HepG2 (cell line): ENCODE data around the gene AGAP1. TPM values are rescaled to one million over a fixed set of nuclear protein-coding genes. Genes with fewer than 3 reads are reported as not detected.

Experiments used
- DPF2 ChIP-seq: sonication (generic); formaldehyde crosslinking; IDR thresholded peaks from 2 replicates; pipeline ENCODE4 v1.4.0; 2020; ENCODE audit warnings: mild to moderate bottlenecking, low read depth, missing genetic modification reagents, borderline replicate concordance
- ETV6 ChIP-seq: sonication (generic); formaldehyde crosslinking; conservative IDR thresholded peaks from 2 replicates; pipeline ENCODE4 v1.4.0; 2020; ENCODE audit warnings: missing genetic modification reagents
- GTF2F1 ChIP-seq: fragments of 150-350 bp; IDR thresholded peaks from 2 replicates; pipeline ENCODE4 v1.6.1; 2014; ENCODE audit warnings: low read length
- HDAC1 ChIP-seq: sonication (generic); formaldehyde crosslinking; IDR thresholded peaks from 2 replicates; pipeline ENCODE4 v1.5.1; 2020; ENCODE audit warnings: mild to moderate bottlenecking, missing genetic modification reagents
- HNRNPUL1 ChIP-seq: fragments of 200-400 bp; formaldehyde crosslinking; IDR thresholded peaks from 2 replicates; pipeline ENCODE4 v1.6.1; 2017; ENCODE audit warnings: low read depth, mild to moderate bottlenecking, low read length, moderate library complexity
- KDM6A ChIP-seq: IDR thresholded peaks from 2 replicates; pipeline ENCODE4 v1.6.1; 2016; ENCODE audit warnings: low read depth
- MAZ ChIP-seq, 2 experiments: sonication (generic) in 1 of 2; formaldehyde crosslinking in 1 of 2; IDR thresholded peaks; 2 replicates each; pipeline versions ENCODE4 v1.5.0 to v1.6.1; 2012 to 2020; ENCODE audit warnings: low read depth in 2 of 2, mild to moderate bottlenecking in 2 of 2, borderline replicate concordance in 1 of 2, improper control_type of control experiment in 1 of 2, low read length in 1 of 2, missing genetic modification reagents in 1 of 2, moderate library complexity in 1 of 2
- MED13 ChIP-seq: sonication (generic); formaldehyde crosslinking; IDR thresholded peaks from 2 replicates; pipeline ENCODE4 v1.5.0; 2020; ENCODE audit warnings: missing genetic modification reagents
- NFYC ChIP-seq: IDR thresholded peaks from 2 replicates; pipeline ENCODE4 v1.6.1; 2016; ENCODE audit warnings: missing genetic modification reagents, missing compliant biosample characterization
- PCBP2 ChIP-seq: fragments of 200-400 bp; formaldehyde crosslinking; optimal IDR thresholded peaks from 2 replicates; pipeline ENCODE3; 2018; ENCODE audit warnings: low read length, low read depth; ENCODE audit not compliant: poor library complexity, severe bottlenecking
- PHF21A ChIP-seq: sonication (generic); formaldehyde crosslinking; IDR thresholded peaks from 2 replicates; pipeline ENCODE4 v1.5.0; 2020; ENCODE audit warnings: mild to moderate bottlenecking, missing genetic modification reagents
- PTBP1 ChIP-seq: fragments of 200-400 bp; formaldehyde crosslinking; IDR thresholded peaks from 2 replicates; pipeline ENCODE4 v1.6.1; 2018; ENCODE audit warnings: low read length, low read depth; ENCODE audit not compliant: poor library complexity, severe bottlenecking
- SPEN ChIP-seq: sonication (generic); formaldehyde crosslinking; IDR thresholded peaks from 2 replicates; pipeline ENCODE4 v1.5.1; 2020; ENCODE audit warnings: low read depth, mild to moderate bottlenecking, missing genetic modification reagents
- TEAD3 ChIP-seq: optimal IDR thresholded peaks from 2 replicates; pipeline ENCODE3; 2016; ENCODE audit warnings: borderline replicate concordance
- THAP11 ChIP-seq: IDR thresholded peaks from 2 replicates; pipeline ENCODE4 v1.6.1; 2016; ENCODE audit warnings: missing biosample characterization, missing genetic modification reagents
- ZC3H4 ChIP-seq: sonication (generic); formaldehyde crosslinking; IDR thresholded peaks from 2 replicates; pipeline ENCODE4 v1.4.0; 2020; ENCODE audit warnings: missing genetic modification reagents, borderline replicate concordance
- ZNF24 ChIP-seq: fragments of 450-650 bp; IDR thresholded peaks from 2 replicates; pipeline ENCODE4 v1.6.1; 2017; ENCODE audit warnings: antibody characterized with exemption, mild to moderate bottlenecking
- ZNF354B ChIP-seq: sonication (generic); formaldehyde crosslinking; IDR thresholded peaks from 2 replicates; pipeline ENCODE4 v1.8.0; 2022; ENCODE audit warnings: mild to moderate bottlenecking, missing genetic modification reagents
- ZNF510 ChIP-seq: sonication (generic); formaldehyde crosslinking; IDR thresholded peaks from 2 replicates; pipeline ENCODE4 v1.4.0; 2020; ENCODE audit warnings: low read depth, mild to moderate bottlenecking, missing genetic modification reagents
- ZNF549 ChIP-seq: sonication (generic); formaldehyde crosslinking; IDR thresholded peaks from 2 replicates; pipeline ENCODE4 v1.5.0; 2020; ENCODE audit warnings: missing genetic modification reagents
- ZNF562 ChIP-seq: sonication (generic); formaldehyde crosslinking; IDR thresholded peaks from 2 replicates; pipeline ENCODE4 v1.8.0; 2022; ENCODE audit warnings: missing genetic modification reagents, borderline replicate concordance
- ZNF652 ChIP-seq: IDR thresholded peaks from 2 replicates; pipeline ENCODE4 v1.6.1; 2016; ENCODE audit warnings: low read depth, borderline replicate concordance
- ZNF891 ChIP-seq: sonication (generic); formaldehyde crosslinking; IDR thresholded peaks from 2 replicates; pipeline ENCODE4 v1.5.0; 2020; ENCODE audit warnings: mild to moderate bottlenecking, missing genetic modification reagents
- polyA plus RNA-seq, 8 experiments: library from polyadenylated mRNA; depleted of rRNA in 3 of 8; stranded (reverse) in 7 of 8; unstranded in 1 of 8; fragments of >200 nt; fragmentation: Illumina TruSeq in 4 of 8; extraction: Trizol in 4 of 8; gene quantifications; 2 replicates each; pipeline versions ENCODE4 v1.2.1 to v1.2.3, GENCODE V29; 2011 to 2016; ENCODE audit warnings: low read depth in 4 of 8, missing spikeins in 1 of 8, mixed read lengths in 1 of 8; ENCODE audit not compliant: insufficient read depth in 1 of 8
- total RNA-seq, 5 experiments: library from RNA; depleted of rRNA; stranded (reverse); fragments of >200 nt; fragmentation: Illumina TruSeq; extraction: Trizol; gene quantifications; 2 replicates each; pipeline ENCODE4 v1.2.3, GENCODE V29; 2016; ENCODE audit warnings: low read depth in 1 of 5
- TF ChIP-seq, protein P1 (sequence below): sonication (generic); formaldehyde crosslinking; IDR thresholded peaks from 2 replicates; pipeline ENCODE4 v1.5.1; 2020; ENCODE audit warnings: missing genetic modification reagents, mild to moderate bottlenecking, borderline replicate concordance
- TF ChIP-seq, protein P2 (sequence below): sonication (generic); formaldehyde crosslinking; IDR thresholded peaks from 2 replicates; pipeline ENCODE4 v1.4.0; 2020; ENCODE audit warnings: missing genetic modification reagents, borderline replicate concordance
- TF ChIP-seq, protein P3 (sequence below): IDR thresholded peaks from 2 replicates; pipeline ENCODE4 v1.6.1; 2016; ENCODE audit warnings: mild to moderate bottlenecking, missing biosample characterization, missing genetic modification reagents
- TF ChIP-seq, protein P4 (sequence below): sonication (generic); formaldehyde crosslinking; conservative IDR thresholded peaks from 2 replicates; pipeline ENCODE4 v1.8.1; 2023; ENCODE audit warnings: missing genetic modification reagents

The AGAP1 gene
- total and polyA plus RNA-seq, 2 of the 13 experiments (the other 11 are each of a cell fraction or from before 2014, with no cell fraction given): 21.2 to 32.7 TPM

DNA sequence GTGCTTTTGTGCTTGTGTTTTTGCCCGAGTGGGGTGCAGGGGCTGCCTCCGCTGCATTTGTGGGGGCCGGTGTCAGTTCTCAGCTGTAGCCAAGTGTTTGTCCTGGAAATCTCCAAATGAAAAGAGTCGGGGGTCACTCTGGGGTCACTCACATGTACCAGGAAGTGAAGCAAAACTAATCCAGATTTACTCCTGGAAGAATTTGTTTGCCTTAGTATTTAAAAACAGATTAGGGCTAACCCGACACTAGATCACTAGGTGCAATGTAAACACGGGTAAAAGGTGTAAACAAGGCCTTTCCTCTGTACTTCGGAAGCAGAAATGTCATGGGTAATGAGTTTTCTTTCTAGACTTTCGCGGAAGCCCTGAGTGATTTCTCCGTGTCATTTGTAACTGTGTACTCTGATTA, 624.0 kb downstream of the AGAP1 start (continued):
- 0 out of 2 replicates have a peak, but pooled peaks have one; percentile 46 for TF ChIP-seq KDM6A (CRISPR knock-in tag)
- peak; percentile 38; the same call in 1 of the 2 replicates for TF ChIP-seq ETV6 (CRISPR knock-in tag)
- TF ChIP-seq ZNF652 (CRISPR knock-in tag): no peak
- TF ChIP-seq PTBP1: no peak
- peak; percentile 88 for TF ChIP-seq DPF2
- TF ChIP-seq MAZ (IDR thresholded peaks at IDR 0.05; ENCODE audit: borderline replicate concordance, low read depth, low read length): no peak
- TF ChIP-seq MAZ (CRISPR knock-in tag; IDR thresholded peaks at IDR 0.05; ENCODE audit: low read depth): no peak
- TF ChIP-seq, protein P1, sequence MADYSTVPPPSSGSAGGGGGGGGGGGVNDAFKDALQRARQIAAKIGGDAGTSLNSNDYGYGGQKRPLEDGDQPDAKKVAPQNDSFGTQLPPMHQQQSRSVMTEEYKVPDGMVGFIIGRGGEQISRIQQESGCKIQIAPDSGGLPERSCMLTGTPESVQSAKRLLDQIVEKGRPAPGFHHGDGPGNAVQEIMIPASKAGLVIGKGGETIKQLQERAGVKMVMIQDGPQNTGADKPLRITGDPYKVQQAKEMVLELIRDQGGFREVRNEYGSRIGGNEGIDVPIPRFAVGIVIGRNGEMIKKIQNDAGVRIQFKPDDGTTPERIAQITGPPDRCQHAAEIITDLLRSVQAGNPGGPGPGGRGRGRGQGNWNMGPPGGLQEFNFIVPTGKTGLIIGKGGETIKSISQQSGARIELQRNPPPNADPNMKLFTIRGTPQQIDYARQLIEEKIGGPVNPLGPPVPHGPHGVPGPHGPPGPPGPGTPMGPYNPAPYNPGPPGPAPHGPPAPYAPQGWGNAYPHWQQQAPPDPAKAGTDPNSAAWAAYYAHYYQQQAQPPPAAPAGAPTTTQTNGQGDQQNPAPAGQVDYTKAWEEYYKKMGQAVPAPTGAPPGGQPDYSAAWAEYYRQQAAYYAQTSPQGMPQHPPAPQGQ (CRISPR knock-in tag): peak; percentile 72; the same call in 1 of the 2 replicates
- no peak for TF ChIP-seq SPEN
- no peak for TF ChIP-seq ZC3H4 (CRISPR knock-in tag)
- no peak for TF ChIP-seq ZNF510
- TF ChIP-seq ZNF549: no peak
- TF ChIP-seq ZNF24: 0 out of 2 replicates have a peak, but pooled peaks have one; percentile 22
- TF ChIP-seq ZNF354B (CRISPR knock-in tag): no peak
- TF ChIP-seq TEAD3 (CRISPR knock-in tag): peak; percentile 90
- TF ChIP-seq, protein P2, sequence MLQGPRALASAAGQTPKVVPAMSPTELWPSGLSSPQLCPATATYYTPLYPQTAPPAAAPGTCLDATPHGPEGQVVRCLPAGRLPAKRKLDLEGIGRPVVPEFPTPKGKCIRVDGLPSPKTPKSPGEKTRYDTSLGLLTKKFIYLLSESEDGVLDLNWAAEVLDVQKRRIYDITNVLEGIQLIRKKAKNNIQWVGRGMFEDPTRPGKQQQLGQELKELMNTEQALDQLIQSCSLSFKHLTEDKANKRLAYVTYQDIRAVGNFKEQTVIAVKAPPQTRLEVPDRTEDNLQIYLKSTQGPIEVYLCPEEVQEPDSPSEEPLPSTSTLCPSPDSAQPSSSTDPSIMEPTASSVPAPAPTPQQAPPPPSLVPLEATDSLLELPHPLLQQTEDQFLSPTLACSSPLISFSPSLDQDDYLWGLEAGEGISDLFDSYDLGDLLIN: no peak
- no peak for TF ChIP-seq ZNF891 (CRISPR knock-in tag)
- no peak for TF ChIP-seq NFYC
- no peak for TF ChIP-seq GTF2F1
- peak; percentile 77 for TF ChIP-seq PHF21A (CRISPR knock-in tag)
- TF ChIP-seq PCBP2: no peak
- peak; percentile 83 for TF ChIP-seq THAP11 (CRISPR knock-in tag)
- peak; percentile 98 for TF ChIP-seq HDAC1 (CRISPR knock-in tag)
- no peak for TF ChIP-seq ZNF562 (CRISPR knock-in tag)
- no peak for TF ChIP-seq MED13 (CRISPR knock-in tag)
- TF ChIP-seq HNRNPUL1: no peak
- TF ChIP-seq, protein P3, sequence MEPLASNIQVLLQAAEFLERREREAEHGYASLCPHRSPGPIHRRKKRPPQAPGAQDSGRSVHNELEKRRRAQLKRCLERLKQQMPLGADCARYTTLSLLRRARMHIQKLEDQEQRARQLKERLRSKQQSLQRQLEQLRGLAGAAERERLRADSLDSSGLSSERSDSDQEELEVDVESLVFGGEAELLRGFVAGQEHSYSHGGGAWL: no peak
- TF ChIP-seq, protein P4, sequence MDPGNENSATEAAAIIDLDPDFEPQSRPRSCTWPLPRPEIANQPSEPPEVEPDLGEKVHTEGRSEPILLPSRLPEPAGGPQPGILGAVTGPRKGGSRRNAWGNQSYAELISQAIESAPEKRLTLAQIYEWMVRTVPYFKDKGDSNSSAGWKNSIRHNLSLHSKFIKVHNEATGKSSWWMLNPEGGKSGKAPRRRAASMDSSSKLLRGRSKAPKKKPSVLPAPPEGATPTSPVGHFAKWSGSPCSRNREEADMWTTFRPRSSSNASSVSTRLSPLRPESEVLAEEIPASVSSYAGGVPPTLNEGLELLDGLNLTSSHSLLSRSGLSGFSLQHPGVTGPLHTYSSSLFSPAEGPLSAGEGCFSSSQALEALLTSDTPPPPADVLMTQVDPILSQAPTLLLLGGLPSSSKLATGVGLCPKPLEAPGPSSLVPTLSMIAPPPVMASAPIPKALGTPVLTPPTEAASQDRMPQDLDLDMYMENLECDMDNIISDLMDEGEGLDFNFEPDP (CRISPR knock-in tag): no peak
